GM12878 (cell line): ENCODE measurements around the gene MLPH. TPM values are rescaled to one million over a fixed set of nuclear protein-coding genes. Genes with fewer than 3 reads are reported as not detected.

Experiments
- ATAC-seq: fragments of 200-7000 bp; cut with Tn5 transposase; 3 replicates; pipeline ENCODE4 v1.9.1; 2020; ENCODE audit warnings: mild to moderate bottlenecking, moderate library complexity
- BruUV-seq: library from RNA; stranded (reverse); fragments of 400-500 nt; replicated peaks from 2 replicates; lab custom pipeline; 2021; lab: Mats Ljungman, UMichigan
- CTCF ChIA-PET: fragments of 300-600 bp; sonication (Branson Sonifier 250); formaldehyde crosslinking; extraction: SDS; loops from one replicate; lab custom pipeline; 2021; ENCODE audit warnings: inconsistent platforms; lab: Yijun Ruan, JAX
- POLR2A ChIA-PET: fragments of 350-600 bp; formaldehyde crosslinking; extraction: SDS; loops from one replicate; lab custom pipeline; 2021; ENCODE audit warnings: inconsistent platforms; lab: Charles Lee
- RAD21 ChIA-PET: fragments of 300-600 bp; sonication (Branson Sonifier 250); formaldehyde crosslinking; loops from one replicate; lab custom pipeline; 2023; ENCODE audit warnings: antibody characterized with exemption; ENCODE audit not compliant: unreplicated experiment; lab: Charles Lee
- SMC1A ChIA-PET: fragments of 300-600 bp; sonication (Branson Sonifier 250); formaldehyde crosslinking; loops from one replicate; lab custom pipeline; 2023; ENCODE audit not compliant: unreplicated experiment, uncharacterized antibody; lab: Charles Lee
- DNase-seq: peaks from one replicate; pipeline ENCODE4 v3.0.0-alpha.2; 2011; ENCODE audit warnings: low read depth, low spot score
- FAIRE-seq: peaks from 3 replicates; lab custom pipeline; 2011; peaks lifted over from hg19 to GRCh38; lab: Jason Lieb, UNC
- H2AFZ ChIP-seq: 2 replicates; pipeline ENCODE4 v1.6.0; 2011; ENCODE audit warnings: low read depth, low read length, control low read depth; ENCODE audit not compliant: control insufficient read depth
- H3K27ac ChIP-seq: 2 replicates; pipeline ENCODE4 v1.5.1; 2011; ENCODE audit warnings: control low read depth; ENCODE audit not compliant: control insufficient read depth, insufficient read depth
- H3K27me3 ChIP-seq, 2 experiments: replicated peaks in 1 of 2; 2 replicates each; pipeline versions ENCODE4 v1.6.0 to v1.6.1; 2011; ENCODE audit warnings: low read length in 1 of 2; ENCODE audit not compliant: control insufficient read depth in 2 of 2, insufficient read depth in 2 of 2
- H3K36me3 ChIP-seq, 2 experiments: 2 replicates each; pipeline ENCODE4 v1.5.1; 2011; ENCODE audit warnings: low read length in 1 of 2; ENCODE audit not compliant: control insufficient read depth in 2 of 2, insufficient read depth in 2 of 2
- H3K4me1 ChIP-seq: 2 replicates; pipeline ENCODE4 v1.6.1; 2011; ENCODE audit warnings: mild to moderate bottlenecking, low read length, moderate library complexity, mixed read lengths; ENCODE audit not compliant: control insufficient read depth, insufficient read depth
- H3K4me2 ChIP-seq: 2 replicates; pipeline ENCODE4 v1.6.0; 2011; ENCODE audit warnings: control low read depth; ENCODE audit not compliant: control insufficient read depth, insufficient read depth
- H3K4me3 ChIP-seq: fragments of 200-600 bp; sonication (generic); 2 replicates; pipeline ENCODE4 v1.5.1; 2016
- H3K79me2 ChIP-seq: 2 replicates; pipeline ENCODE4 v1.6.0; 2011; ENCODE audit warnings: low read length; ENCODE audit not compliant: control insufficient read depth, insufficient read depth
- H3K9ac ChIP-seq: 2 replicates; pipeline ENCODE4 v1.8.0; 2011; ENCODE audit warnings: low read length, control low read depth, mixed read lengths; ENCODE audit not compliant: control insufficient read depth, insufficient read depth
- H3K9me3 ChIP-seq: replicated peaks from 3 replicates; pipeline ENCODE4 v1.5.1; 2011; ENCODE audit warnings: mild to moderate bottlenecking, low read length; ENCODE audit not compliant: control insufficient read depth, insufficient read depth
- H4K20me1 ChIP-seq: 2 replicates; pipeline ENCODE4 v1.6.0; 2011; ENCODE audit not compliant: control insufficient read depth, insufficient read depth
- BRCA1 ChIP-seq: IDR thresholded peaks from 2 replicates; pipeline ENCODE4 v1.6.1; 2011; ENCODE audit warnings: low read depth, low read length, improper control_type of control experiment
- E2F4 ChIP-seq: IDR thresholded peaks from 2 replicates; pipeline ENCODE4 v1.6.1; 2012; ENCODE audit warnings: low read depth, low read length, improper control_type of control experiment
- ETV6 ChIP-seq, 2 experiments: fragments of 450-650 bp in 1 of 2; IDR thresholded peaks in 1 of 2; conservative IDR thresholded peaks in 1 of 2; 2 replicates each; pipeline ENCODE4 v1.6.1; 2014; ENCODE audit warnings: antibody characterized with exemption in 1 of 2, borderline replicate concordance in 1 of 2, low read depth in 1 of 2, mild to moderate bottlenecking in 1 of 2, moderate library complexity in 1 of 2
- FOXK2 ChIP-seq: fragments of 450-650 bp; IDR thresholded peaks from 2 replicates; pipeline ENCODE4 v1.6.1; 2017; ENCODE audit warnings: mild to moderate bottlenecking, moderate library complexity
- HDAC2 ChIP-seq: fragments of 200-600 bp; sonication (generic); IDR thresholded peaks from 2 replicates; pipeline ENCODE4 v1.6.1; 2017
- JUNB ChIP-seq: IDR thresholded peaks from 2 replicates; pipeline ENCODE4 v1.6.1; 2016; ENCODE audit warnings: antibody characterized with exemption, mild to moderate bottlenecking
- PML ChIP-seq: IDR thresholded peaks from 2 replicates; pipeline ENCODE4 v1.6.1; 2012; ENCODE audit warnings: low read length, inconsistent platforms
- RAD51 ChIP-seq: fragments of 450-650 bp; IDR thresholded peaks from 2 replicates; pipeline ENCODE4 v1.6.1; 2016; ENCODE audit warnings: moderate library complexity, mild to moderate bottlenecking, inconsistent platforms
- RCOR1 ChIP-seq: conservative IDR thresholded peaks from 2 replicates; pipeline ENCODE4 v1.6.1; 2012; ENCODE audit warnings: low read depth, low read length, improper control_type of control experiment
- RUNX3 ChIP-seq: IDR thresholded peaks from 2 replicates; pipeline ENCODE4 v1.6.1; 2012; ENCODE audit warnings: low read length, inconsistent platforms
- SMARCA5 ChIP-seq: fragments of 450-650 bp; IDR thresholded peaks from 2 replicates; pipeline ENCODE4 v1.6.1; 2017; ENCODE audit warnings: mild to moderate bottlenecking
- TAF1 ChIP-seq: IDR thresholded peaks from 2 replicates; pipeline ENCODE4 v1.6.1; 2011; ENCODE audit warnings: mild to moderate bottlenecking, low read depth, low read length, borderline replicate concordance
- USF2 ChIP-seq: IDR thresholded peaks from 2 replicates; pipeline ENCODE4 v1.6.1; 2011; ENCODE audit warnings: low read depth, low read length, improper control_type of control experiment, borderline replicate concordance
- YY1 ChIP-seq: IDR thresholded peaks from 2 replicates; pipeline ENCODE4 v1.6.1; 2011; ENCODE audit warnings: low read depth, mild to moderate bottlenecking, low read length
- ZSCAN29 ChIP-seq: fragments of 450-650 bp; IDR thresholded peaks from 2 replicates; pipeline ENCODE4 v1.6.1; 2017; ENCODE audit warnings: mild to moderate bottlenecking, moderate library complexity
- WGBS: methylation state at CpG from one replicate; pipeline ENCODE4 v1.1.6; 2016; ENCODE audit warnings: low lambda C conversion rate; ENCODE audit not compliant: insufficient replicate concordance, insufficient coverage; ENCODE audit errors: missing lambda C conversion rate; 5-methylcytosine and 5-hydroxymethylcytosine counted together
- in situ Hi-C: fragments of 300-500 bp; cut with MboI; formaldehyde crosslinking; loops from 9 replicates; pipeline ENCODE4 v1.14.3; 2018; ENCODE audit warnings: mixed read lengths
- intact Hi-C: fragments of 100-400 bp; cut with micrococcal nuclease; formaldehyde crosslinking; loops from one replicate; pipeline ENCODE4 v1.14.2; 2022; ENCODE audit not compliant: unreplicated experiment
- polyA plus RNA-seq, 11 experiments: library from polyadenylated mRNA; depleted of rRNA in 4 of 11; unstranded in 6 of 11; stranded (reverse) in 5 of 11; fragments of >200 nt; fragmentation: Nextera tagmentation in 4 of 11; fragmentation: Illumina TruSeq in 1 of 11; extraction: Ambion mirVana in 4 of 11; extraction: Trizol in 1 of 11; gene quantifications; 1 replicate in 1 of 11; 2 replicates in 10 of 11; pipeline versions ENCODE4 v1.2.1 to v1.2.3, GENCODE V29; 2011 to 2016; ENCODE audit warnings: inconsistent platforms in 2 of 11, missing spikeins in 2 of 11, low read depth in 1 of 11
- total RNA-seq, 4 experiments: library from RNA; depleted of rRNA in 3 of 4; stranded (reverse); fragments of >200 nt in 3 of 4; fragmentation: Illumina TruSeq in 1 of 4; extraction: Trizol in 1 of 4; gene quantifications; 2 replicates each; pipeline versions ENCODE4 v1.2.1 to v1.2.3, GENCODE V29; 2013 to 2021
- TF ChIP-seq, protein P1 (sequence below): IDR thresholded peaks from 2 replicates; pipeline ENCODE4 v1.6.1; 2012; ENCODE audit warnings: low read depth, low read length, improper control_type of control experiment
- TF ChIP-seq, protein P2 (sequence below): fragments of 450-650 bp; IDR thresholded peaks from 2 replicates; pipeline ENCODE4 v1.6.1; 2017; ENCODE audit warnings: low read depth, mild to moderate bottlenecking, moderate library complexity

Gene MLPH
- total and polyA plus RNA-seq, 10 of the 15 experiments (the other 5 are each of a cell fraction or from before 2014, with no cell fraction given): 0.16 to 0.85 TPM; not detected in 8

DNA sequence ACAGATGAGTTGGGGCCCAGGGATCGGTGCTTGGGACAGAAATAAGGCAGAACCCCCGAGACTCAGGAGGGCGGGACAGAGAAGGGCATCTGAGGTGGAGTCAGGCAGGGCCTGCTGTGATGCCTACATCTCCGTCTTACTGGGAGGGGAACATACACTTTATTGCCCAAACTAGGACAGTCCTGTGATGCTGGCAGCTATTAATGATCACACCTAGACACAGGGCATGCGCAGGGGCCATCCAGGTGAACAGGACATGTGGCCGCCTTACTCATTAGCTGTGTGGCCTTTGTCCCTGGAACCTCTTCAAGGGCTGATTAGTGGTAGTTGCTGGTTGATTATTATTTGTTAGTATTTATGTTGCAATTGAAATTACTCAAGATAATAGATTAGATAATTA is 33.2 kb downstream of the MLPH start (continued):
- TF ChIP-seq, protein P1, sequence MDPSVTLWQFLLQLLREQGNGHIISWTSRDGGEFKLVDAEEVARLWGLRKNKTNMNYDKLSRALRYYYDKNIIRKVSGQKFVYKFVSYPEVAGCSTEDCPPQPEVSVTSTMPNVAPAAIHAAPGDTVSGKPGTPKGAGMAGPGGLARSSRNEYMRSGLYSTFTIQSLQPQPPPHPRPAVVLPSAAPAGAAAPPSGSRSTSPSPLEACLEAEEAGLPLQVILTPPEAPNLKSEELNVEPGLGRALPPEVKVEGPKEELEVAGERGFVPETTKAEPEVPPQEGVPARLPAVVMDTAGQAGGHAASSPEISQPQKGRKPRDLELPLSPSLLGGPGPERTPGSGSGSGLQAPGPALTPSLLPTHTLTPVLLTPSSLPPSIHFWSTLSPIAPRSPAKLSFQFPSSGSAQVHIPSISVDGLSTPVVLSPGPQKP: no peak
- no peak for TF ChIP-seq ETV6 (conservative IDR thresholded peaks at IDR 0.05 in 1 of 2, IDR thresholded peaks at IDR 0.05 in 1 of 2; ENCODE audit: borderline replicate concordance in 1 of 2, low read depth in 1 of 2)

GRCh38 chr2:237524631-237525030 is 37.6 kb downstream of the MLPH start:
- no peak for TF ChIP-seq USF2
- TF ChIP-seq YY1: no peak
- TF ChIP-seq JUNB: no peak
- no peak for TF ChIP-seq BRCA1
- no peak for TF ChIP-seq RAD51
- no peak for TF ChIP-seq PML
- no peak for TF ChIP-seq RCOR1
- TF ChIP-seq, protein P2, sequence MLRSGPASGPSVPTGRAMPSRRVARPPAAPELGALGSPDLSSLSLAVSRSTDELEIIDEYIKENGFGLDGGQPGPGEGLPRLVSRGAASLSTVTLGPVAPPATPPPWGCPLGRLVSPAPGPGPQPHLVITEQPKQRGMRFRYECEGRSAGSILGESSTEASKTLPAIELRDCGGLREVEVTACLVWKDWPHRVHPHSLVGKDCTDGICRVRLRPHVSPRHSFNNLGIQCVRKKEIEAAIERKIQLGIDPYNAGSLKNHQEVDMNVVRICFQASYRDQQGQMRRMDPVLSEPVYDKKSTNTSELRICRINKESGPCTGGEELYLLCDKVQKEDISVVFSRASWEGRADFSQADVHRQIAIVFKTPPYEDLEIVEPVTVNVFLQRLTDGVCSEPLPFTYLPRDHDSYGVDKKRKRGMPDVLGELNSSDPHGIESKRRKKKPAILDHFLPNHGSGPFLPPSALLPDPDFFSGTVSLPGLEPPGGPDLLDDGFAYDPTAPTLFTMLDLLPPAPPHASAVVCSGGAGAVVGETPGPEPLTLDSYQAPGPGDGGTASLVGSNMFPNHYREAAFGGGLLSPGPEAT: no peak
- TF ChIP-seq E2F4: no peak
- TF ChIP-seq ZSCAN29: no peak
- TF ChIP-seq FOXK2: no peak
- TF ChIP-seq TAF1: no peak
- no peak for TF ChIP-seq RUNX3
- no peak for TF ChIP-seq SMARCA5
- no peak for TF ChIP-seq HDAC2
- peaks cover 12% of the 10 kb centered on the region for H3K4me1 ChIP-seq
- H3K27ac ChIP-seq: no peak overlapping the region
- ATAC-seq (no peak), FAIRE-seq (no peak), DNase-seq (no peak)
- H3K9me3 ChIP-seq: no peaks in the 10 kb centered on the region
- ChIA-PET SMC1A (no interaction called here), CTCF (interaction anchor here (2.5 kb wide), 1 partner anchor 12 kb away, joined by 7 read pairs; no protein-coding TSS in a partner anchor), RAD21 (no interaction called here), POLR2A (no interaction called here)
- no peaks in the 10 kb centered on the region for H4K20me1 ChIP-seq
- WGBS: 37% methylated on average over 6 of the region's 6 CpGs
- no TSS peak for BruUV-seq
- H3K27me3 ChIP-seq: no peaks in the 10 kb centered on the region
- H3K4me2 ChIP-seq: no peak overlapping the region
- in situ Hi-C loops: no loop called here
- H3K79me2 ChIP-seq: no peaks in the 10 kb centered on the region
- H3K36me3 ChIP-seq: no peaks in the 10 kb centered on the region
- no peak overlapping the region for H3K9ac ChIP-seq
- intact Hi-C loops: no loop called here
- H2AFZ ChIP-seq: no peak overlapping the region
- H3K4me3 ChIP-seq: no peak overlapping the region
